Body of pancreas (tissue), 4 donors: ENCODE measurements around the gene WDR82. TPM values are rescaled to one million over a fixed set of nuclear protein-coding genes. Genes with fewer than 3 reads are reported as not detected.

Source experiments
- ATAC-seq: fragments of 150-250 bp; one replicate; pipeline ENCODE4 v1.9.1; 2016
- DNase-seq, 4 donors: peaks; one replicate each; pipeline ENCODE4 v3.0.0-alpha.2; 2019
- H3K27ac ChIP-seq, 4 donors: fragments of 200-600 bp; sonication (generic); 1 replicate in 3 of 4; 2 replicates in 1 of 4; pipeline versions ENCODE4 v1.5.1 to v1.6.1; 2016 to 2019; ENCODE audit warnings: mild to moderate bottlenecking in 1 of 4, mixed read lengths in 1 of 4, moderate library complexity in 1 of 4
- H3K27me3 ChIP-seq, 2 donors: fragments of 200-600 bp; sonication (generic); one replicate each; pipeline ENCODE4 v1.6.0; 2016; ENCODE audit warnings: mild to moderate bottlenecking in 1 of 2
- H3K36me3 ChIP-seq, 2 donors: fragments of 200-600 bp; sonication (generic); replicated peaks in 1 of 2; 2 replicates each; pipeline ENCODE4 v1.5.1; 2016; ENCODE audit warnings: low read depth in 2 of 2; ENCODE audit not compliant: insufficient read depth in 1 of 2
- H3K4me1 ChIP-seq: fragments of 200-600 bp; sonication (generic); one replicate; pipeline ENCODE4 v1.6.0; 2016
- H3K4me3 ChIP-seq, 2 donors: fragments of 200-600 bp; sonication (generic); 1 replicate in 1 of 2; 2 replicates in 1 of 2; pipeline ENCODE4 v1.5.1; 2016 to 2019
- H3K9me3 ChIP-seq, 3 donors: fragments of 200-600 bp; sonication (generic); 1 replicate in 2 of 3; 2 replicates in 1 of 3; pipeline ENCODE4 v1.5.1; 2016
- POLR2A ChIP-seq, 3 donors: fragments of 450-650 bp; IDR thresholded peaks; one replicate each; pipeline ENCODE4 v1.6.1; 2016; ENCODE audit warnings: antibody characterized with exemption in 3 of 3, mild to moderate bottlenecking in 2 of 3
- WGBS, 2 donors: methylation state at CpG; one replicate each; pipeline ENCODE4 v1.1.5; 2017; 5-methylcytosine and 5-hydroxymethylcytosine counted together
- intact Hi-C: fragments of 100-400 bp; cut with DNase I; formaldehyde crosslinking; loops from one replicate; pipeline ENCODE4 v1.15.1; 2023
- total RNA-seq, 2 donors: library from RNA; depleted of rRNA; stranded (reverse); fragments of >200 nt; gene quantifications; one replicate each; pipeline ENCODE4 v1.1.0, GENCODE V29; 2016
- TF ChIP-seq, protein P1 (sequence below), 7 experiments: fragments of 450-650 bp in 4 of 7; fragments of 200-600 bp in 3 of 7; sonication (generic) in 3 of 7; IDR thresholded peaks; one replicate each; pipeline ENCODE4 v1.5.1; 2016 to 2019; ENCODE audit warnings: antibody characterized with exemption in 7 of 7

The WDR82 gene
- total RNA-seq, 2 donors from 2014 or later, result 19.1 to 21.5 TPM

DNA sequence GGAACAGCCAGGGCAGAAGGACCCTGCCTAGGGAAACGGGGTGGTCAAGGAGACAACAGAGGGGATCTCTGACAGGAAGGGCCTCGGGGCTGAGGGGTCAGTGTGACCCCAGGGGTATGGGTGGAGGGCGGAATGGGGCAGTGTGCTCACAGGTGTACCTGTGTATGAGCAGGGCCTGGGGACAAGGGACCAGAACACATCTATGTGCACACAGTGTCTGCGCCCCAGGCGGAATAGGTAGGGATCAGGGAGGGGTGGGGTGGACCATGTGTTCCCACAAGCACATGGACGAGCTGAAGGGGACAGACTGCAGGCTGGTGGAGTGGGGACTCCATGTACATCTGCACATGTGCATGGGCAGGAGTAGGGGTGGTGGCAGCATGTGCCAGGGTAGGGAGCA, 48.0 kb downstream of the WDR82 start:
- Histone ChIP-seq H3K4me1 (no peaks in the 10 kb centered on the region), H3K36me3 (peaks cover 0 to 7% of the 10 kb centered on the region in 2 donors), H3K27ac (no peak overlapping the region), H3K27me3 (no peaks in the 10 kb centered on the region), H3K4me3 (no peak overlapping the region), H3K9me3 (no peaks in the 10 kb centered on the region)
- intact Hi-C loops, result loop anchor here (5.0 kb wide), 1 partner anchor 117 kb away; no protein-coding TSS in a partner anchor
- TF ChIP-seq, protein P1, sequence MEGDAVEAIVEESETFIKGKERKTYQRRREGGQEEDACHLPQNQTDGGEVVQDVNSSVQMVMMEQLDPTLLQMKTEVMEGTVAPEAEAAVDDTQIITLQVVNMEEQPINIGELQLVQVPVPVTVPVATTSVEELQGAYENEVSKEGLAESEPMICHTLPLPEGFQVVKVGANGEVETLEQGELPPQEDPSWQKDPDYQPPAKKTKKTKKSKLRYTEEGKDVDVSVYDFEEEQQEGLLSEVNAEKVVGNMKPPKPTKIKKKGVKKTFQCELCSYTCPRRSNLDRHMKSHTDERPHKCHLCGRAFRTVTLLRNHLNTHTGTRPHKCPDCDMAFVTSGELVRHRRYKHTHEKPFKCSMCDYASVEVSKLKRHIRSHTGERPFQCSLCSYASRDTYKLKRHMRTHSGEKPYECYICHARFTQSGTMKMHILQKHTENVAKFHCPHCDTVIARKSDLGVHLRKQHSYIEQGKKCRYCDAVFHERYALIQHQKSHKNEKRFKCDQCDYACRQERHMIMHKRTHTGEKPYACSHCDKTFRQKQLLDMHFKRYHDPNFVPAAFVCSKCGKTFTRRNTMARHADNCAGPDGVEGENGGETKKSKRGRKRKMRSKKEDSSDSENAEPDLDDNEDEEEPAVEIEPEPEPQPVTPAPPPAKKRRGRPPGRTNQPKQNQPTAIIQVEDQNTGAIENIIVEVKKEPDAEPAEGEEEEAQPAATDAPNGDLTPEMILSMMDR (IDR thresholded peaks at IDR 0.05), result no peak
- no peak for TF ChIP-seq POLR2A (IDR thresholded peaks at IDR 0.05)
- no peak for DNase-seq
- ATAC-seq, result no peak
- 88 to 89% methylated on average over 6 of the region's 6 CpGs for WGBS, 2 donors

GRCh38 chr3:52229656-52230055, 48.8 kb downstream of the WDR82 start:
- H3K27ac ChIP-seq, result no peak overlapping the region
- peaks cover 0 to 7% of the 10 kb centered on the region in 2 donors for H3K36me3 ChIP-seq
- DNase-seq, result no peak
- no peaks in the 10 kb centered on the region for H3K4me1 ChIP-seq
- no peaks in the 10 kb centered on the region for H3K27me3 ChIP-seq
- H3K9me3 ChIP-seq, result no peaks in the 10 kb centered on the region
- ATAC-seq, result no peak
- no peak overlapping the region for H3K4me3 ChIP-seq
- 91% methylated on average over 10 to 11 of the region's 13 CpGs for WGBS, 2 donors
- intact Hi-C loops, result loop anchor here (5.0 kb wide), 1 partner anchor 118 kb away; no protein-coding TSS in a partner anchor
- TF ChIP-seq POLR2A (IDR thresholded peaks at IDR 0.05), result no peak
- TF ChIP-seq, protein P1 (IDR thresholded peaks at IDR 0.05), result no peak

- intact Hi-C loops, result no loop called here
- TF ChIP-seq, protein P1 (IDR thresholded peaks at IDR 0.05), result no peak
- no peak for TF ChIP-seq POLR2A (IDR thresholded peaks at IDR 0.05)
- peaks cover 0 to 7% of the 10 kb centered on the region in 2 donors for H3K36me3 ChIP-seq
- ATAC-seq (no peak), DNase-seq (no peak)
- no peaks in the 10 kb centered on the region for H3K4me1 ChIP-seq
- H3K4me3 ChIP-seq, result no peak overlapping the region
- 85 to 92% methylated on average over 5 to 19 of the region's 21 CpGs for WGBS, 2 donors
- H3K27me3 ChIP-seq, result no peaks in the 10 kb centered on the region
- H3K27ac ChIP-seq, result no peak overlapping the region
- no peaks in the 10 kb centered on the region for H3K9me3 ChIP-seq
Observed at GRCh38 chr3:52228751-52229291, 49.6 kb downstream of the WDR82 start.

DNA sequence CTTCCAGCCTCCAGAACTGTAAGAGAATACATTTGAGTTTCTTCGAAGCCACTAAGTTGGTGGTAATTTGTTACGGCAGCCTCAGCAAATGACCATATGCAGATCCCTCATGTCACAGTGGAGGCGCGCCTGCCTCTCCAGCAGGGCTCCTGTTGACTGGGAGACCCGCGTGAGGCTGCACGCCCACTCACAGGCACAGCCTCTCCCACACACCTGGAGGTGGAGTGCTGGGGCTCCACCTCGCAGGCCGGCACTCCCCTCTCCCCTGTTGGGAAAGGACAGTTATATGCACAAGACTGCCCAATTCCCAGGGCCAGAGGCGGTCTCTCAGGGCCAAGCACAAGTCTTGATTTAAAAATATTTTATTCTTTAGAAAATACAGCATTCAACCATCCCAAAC, 50.2 kb downstream of the WDR82 start:
- ATAC-seq (no peak), DNase-seq (no peak)
- WGBS, 2 donors, result 80 to 91% methylated on average over 6 to 10 of the region's 10 CpGs
- Histone ChIP-seq H3K4me1 (no peaks in the 10 kb centered on the region), H3K27ac (no peak overlapping the region), H3K9me3 (no peaks in the 10 kb centered on the region), H3K36me3 (peaks cover 0 to 7% of the 10 kb centered on the region in 2 donors), H3K4me3 (no peak overlapping the region), H3K27me3 (no peaks in the 10 kb centered on the region)
- TF ChIP-seq, protein P1 (IDR thresholded peaks at IDR 0.05), result no peak
- no peak for TF ChIP-seq POLR2A (IDR thresholded peaks at IDR 0.05)
- intact Hi-C loops, result no loop called here

DNA sequence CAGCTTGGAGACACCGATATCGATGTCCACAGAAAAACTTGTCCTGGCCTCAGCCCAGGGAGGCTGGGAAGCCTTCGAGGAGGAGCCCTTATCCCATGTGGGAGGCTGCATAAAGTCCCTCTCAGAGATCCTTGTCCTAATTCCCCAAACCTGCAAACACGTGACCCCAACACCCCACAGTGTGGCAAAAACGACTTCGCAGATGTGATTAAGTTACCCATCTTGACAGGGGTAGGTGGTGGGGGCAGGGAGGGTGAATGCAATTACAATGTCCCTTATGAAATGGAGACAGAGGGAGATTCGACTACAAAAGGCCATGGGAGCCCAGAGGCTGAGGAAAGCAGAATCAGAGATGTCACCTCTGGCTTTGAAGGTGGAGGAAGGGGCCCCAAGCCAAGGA, 50.7 kb downstream of the WDR82 start:
- intact Hi-C loops, result no loop called here
- Histone ChIP-seq H3K27me3 (no peaks in the 10 kb centered on the region), H3K4me3 (no peak overlapping the region), H3K4me1 (no peaks in the 10 kb centered on the region), H3K36me3 (peaks cover 0 to 7% of the 10 kb centered on the region in 2 donors), H3K9me3 (no peaks in the 10 kb centered on the region), H3K27ac (no peak overlapping the region)
- ATAC-seq (no peak), DNase-seq (no peak)
- TF ChIP-seq, protein P1 (IDR thresholded peaks at IDR 0.05), result no peak
- TF ChIP-seq POLR2A (IDR thresholded peaks at IDR 0.05), result no peak
- WGBS, 2 donors, result 57 to 80% methylated on average over 7 of the region's 7 CpGs
